GM23338 (cell line): Measurements from ENCODE around the gene BOD1L2. TPM values are rescaled to one million over a fixed set of nuclear protein-coding genes. Genes with fewer than 3 reads are reported as not detected.

Experiments
- ATAC-seq: fragments of 200-7000 bp; cut with Tn5 transposase; 3 replicates; pipeline ENCODE4 v1.9.1; 2020
- DNase-seq: peaks from one replicate; pipeline ENCODE4 v3.0.0-alpha.2; 2015; ENCODE audit warnings: low spot score
- H2AFZ ChIP-seq: fragments of 200-600 bp; sonication (generic); 2 replicates; pipeline ENCODE4 v1.8.0; 2016; ENCODE audit warnings: antibody characterized with exemption, mild to moderate bottlenecking, moderate library complexity
- H3F3A ChIP-seq: fragments of 200-600 bp; sonication (generic); replicated peaks from 2 replicates; pipeline ENCODE4 v1.8.0; 2017; ENCODE audit warnings: antibody characterized with exemption, mixed run types, low read depth
- H3K27ac ChIP-seq: fragments of 200-600 bp; sonication (generic); 2 replicates; pipeline ENCODE4 v1.6.1; 2016; ENCODE audit warnings: low read depth
- H3K27me3 ChIP-seq: fragments of 200-600 bp; sonication (generic); 2 replicates; pipeline ENCODE4 v1.8.0; 2016; ENCODE audit warnings: mild to moderate bottlenecking, mixed run types, moderate library complexity; ENCODE audit not compliant: insufficient read depth
- H3K36me3 ChIP-seq: fragments of 200-600 bp; sonication (generic); 2 replicates; pipeline ENCODE4 v1.8.0; 2016; ENCODE audit warnings: mild to moderate bottlenecking; ENCODE audit not compliant: insufficient read depth
- H3K4me1 ChIP-seq: fragments of 200-600 bp; sonication (generic); 2 replicates; pipeline ENCODE4 v1.8.0; 2016; ENCODE audit warnings: mild to moderate bottlenecking, moderate library complexity; ENCODE audit not compliant: insufficient read depth
- H3K4me2 ChIP-seq: fragments of 200-600 bp; sonication (generic); 2 replicates; pipeline ENCODE4 v1.7.1; 2017; ENCODE audit warnings: mixed run types
- H3K4me3 ChIP-seq: fragments of 200-600 bp; sonication (generic); 2 replicates; pipeline ENCODE4 v1.6.1; 2016; ENCODE audit warnings: mixed run types
- H3K79me2 ChIP-seq: fragments of 200-600 bp; sonication (generic); replicated peaks from 2 replicates; pipeline ENCODE4 v1.8.0; 2017; ENCODE audit warnings: mild to moderate bottlenecking; ENCODE audit not compliant: insufficient read depth
- H3K9me2 ChIP-seq: fragments of 200-600 bp; sonication (generic); 2 replicates; pipeline ENCODE4 v1.8.0; 2017; ENCODE audit not compliant: insufficient read depth
- H4K20me1 ChIP-seq: fragments of 200-600 bp; sonication (generic); replicated peaks from 2 replicates; pipeline ENCODE4 v1.8.0; 2017; ENCODE audit warnings: mild to moderate bottlenecking; ENCODE audit not compliant: insufficient read depth
- H3K27ac Mint-ChIP-seq: 2 replicates; pipeline ENCODE4 v1.8.0; 2020; ENCODE audit warnings: inconsistent platforms, mild to moderate bottlenecking, moderate library complexity, mixed read lengths
- H3K27me3 Mint-ChIP-seq: 3 replicates; pipeline ENCODE4 v1.8.0; 2022; ENCODE audit warnings: low read depth, mild to moderate bottlenecking, moderate library complexity, mixed read lengths, inconsistent platforms; ENCODE audit not compliant: insufficient read depth, poor library complexity
- H3K36me3 Mint-ChIP-seq: 3 replicates; pipeline ENCODE4 v1.8.0; 2021; ENCODE audit warnings: low read depth, mild to moderate bottlenecking, inconsistent platforms, moderate library complexity, mixed read lengths
- H3K4me1 Mint-ChIP-seq: 3 replicates; pipeline ENCODE4 v1.8.0; 2020; ENCODE audit warnings: mild to moderate bottlenecking, inconsistent platforms, mixed read lengths
- H3K4me3 Mint-ChIP-seq: 3 replicates; pipeline ENCODE4 v1.8.0; 2021; ENCODE audit warnings: moderate library complexity, mild to moderate bottlenecking, inconsistent platforms, mixed read lengths
- H3K9me3 Mint-ChIP-seq: 3 replicates; pipeline ENCODE4 v1.8.0; 2020; ENCODE audit warnings: moderate library complexity, mild to moderate bottlenecking, inconsistent platforms, mixed read lengths
- CTCF ChIP-seq, 2 experiments: fragments of 200-600 bp in 1 of 2; sonication (generic) in 1 of 2; conservative IDR thresholded peaks; 2 replicates each; pipeline versions ENCODE4 v1.5.1 to v1.6.1; 2016 to 2017; ENCODE audit warnings: antibody characterized with exemption in 2 of 2, low read depth in 2 of 2, mild to moderate bottlenecking in 2 of 2, moderate library complexity in 1 of 2
- EZH2phosphoT487 ChIP-seq: fragments of 200-600 bp; sonication (generic); IDR thresholded peaks from one replicate; pipeline ENCODE4 v1.8.1; 2018; ENCODE audit warnings: antibody characterized with exemption; ENCODE audit not compliant: unreplicated experiment
- POLR2AphosphoS5 ChIP-seq: IDR thresholded peaks from 2 replicates; pipeline ENCODE4 v1.6.1; 2016; ENCODE audit warnings: antibody characterized with exemption, low read depth
- REST ChIP-seq: IDR thresholded peaks from one replicate; pipeline ENCODE4 v1.6.1; 2018; ENCODE audit warnings: antibody characterized with exemption; ENCODE audit not compliant: unreplicated experiment
- STAT1 ChIP-seq: IDR thresholded peaks from one replicate; pipeline ENCODE4 v1.6.1; 2016; ENCODE audit warnings: antibody characterized with exemption; ENCODE audit not compliant: unreplicated experiment
- ZNF114 ChIP-seq: fragments of 250-450 bp; sonication (Bioruptor Pico); IDR thresholded peaks from 2 replicates; pipeline ENCODE4 v1.5.0; 2020; ENCODE audit warnings: mild to moderate bottlenecking, moderate library complexity
- ZNF331 ChIP-seq: fragments of 250-450 bp; sonication (Bioruptor Pico); IDR thresholded peaks from 2 replicates; pipeline ENCODE4 v1.5.0; 2020; ENCODE audit warnings: low read depth, mild to moderate bottlenecking, moderate library complexity
- long read RNA-seq: library from polyadenylated mRNA; unstranded; transcript quantifications from one replicate; pipeline ENCODE4 v2.0.0, GENCODE V29; 2020; ENCODE audit not compliant: unreplicated experiment
- polyA plus RNA-seq: library from polyadenylated mRNA; unstranded; fragments of >200 nt; fragmentation: Nextera tagmentation; extraction: Ambion mirVana; gene quantifications from 2 replicates; pipeline ENCODE4 v1.2.1, GENCODE V29; 2016
- total RNA-seq: library from RNA; depleted of rRNA; stranded (reverse); fragments of >200 nt; shearing (Covaris generic); gene quantifications from 2 replicates; pipeline ENCODE4 v1.2.3, GENCODE V29; 2014; rRNA removed

The BOD1L2 gene
- total RNA-seq (not detected in 2 replicates), polyA plus RNA-seq (0.11 TPM in 1 of 2 replicates, not detected in the other)
- long read RNA-seq = 0 reads

GRCh38 chr18:57146956-57147636 is at the start of gene BOD1L2:
Gene BOD1L2, plus strand, starts transcription at chr18:57147087. Its CDS starts 226 bp downstream, at chr18:57147313.
- DNase-seq = peak; percentile 17
- H3K27me3 ChIP-seq = no peaks in the 10 kb centered on the region
- H3K4me1 Mint-ChIP-seq = peaks cover 22% of the 10 kb centered on the region
- no peak within 1 kb of the TSS for H3K27ac Mint-ChIP-seq
- peaks cover 18% of the 10 kb centered on the region for H3K9me2 ChIP-seq
- peaks cover 11% of the 10 kb centered on the region for H3K27me3 Mint-ChIP-seq
- no peak within 1 kb of the TSS for H2AFZ ChIP-seq
- no peaks in the 10 kb centered on the region for H3K36me3 ChIP-seq
- H4K20me1 ChIP-seq = no peaks in the 10 kb centered on the region
- no peaks in the 10 kb centered on the region for H3K36me3 Mint-ChIP-seq
- H3K79me2 ChIP-seq = no peaks in the 10 kb centered on the region
- no peaks in the 10 kb centered on the region for H3F3A ChIP-seq
- TF ChIP-seq ZNF114 = no peak
- TF ChIP-seq ZNF331 (CRISPR knock-in tag) = no peak
- TF ChIP-seq STAT1 = no peak
- TF ChIP-seq POLR2AphosphoS5 = no peak
- TF ChIP-seq EZH2phosphoT487 = no peak
- no peak; a peak in 1 of 4 replicates for TF ChIP-seq CTCF (conservative IDR thresholded peaks at IDR 0.05; ENCODE audit: low read depth in 2 of 2)
- no peak for ATAC-seq
- H3K9me3 Mint-ChIP-seq = no peaks in the 10 kb centered on the region; the same call in 2 of the 3 replicates
- H3K4me1 ChIP-seq = peaks cover 24% of the 10 kb centered on the region
- H3K4me3 ChIP-seq = no peak within 1 kb of the TSS
- no peak within 1 kb of the TSS for H3K4me3 Mint-ChIP-seq
- no peak within 1 kb of the TSS for H3K4me2 ChIP-seq
- no peak within 1 kb of the TSS for H3K27ac ChIP-seq

- Histone ChIP-seq H3K27ac (no peak overlapping the region), H3K4me3 (no peak overlapping the region), H3K9me2 (no peaks in the 10 kb centered on the region), H3F3A (no peaks in the 10 kb centered on the region), H3K79me2 (no peaks in the 10 kb centered on the region), H3K4me1 (no peaks in the 10 kb centered on the region), H3K36me3 (no peaks in the 10 kb centered on the region), H3K4me2 (no peak overlapping the region), H2AFZ (no peak overlapping the region), H3K27me3 (no peaks in the 10 kb centered on the region), H4K20me1 (no peaks in the 10 kb centered on the region)
- peak; percentile 51 for DNase-seq
- Mint-ChIP-seq H3K9me3 (peaks cover 3% of the 10 kb centered on the region; the same call in 1 of the 3 replicates), H3K4me3 (no peak overlapping the region), H3K27ac (no peak overlapping the region), H3K27me3 (no peaks in the 10 kb centered on the region), H3K4me1 (no peaks in the 10 kb centered on the region), H3K36me3 (no peaks in the 10 kb centered on the region)
- no peak; the same call in 2 of the 3 replicates for ATAC-seq
- TF ChIP-seq REST (peak; percentile 91), ZNF114 (no peak)
Observed at GRCh38 chr18:57107140-57107832, 39.6 kb upstream of the BOD1L2 start.
